ENCODE data around the gene CLEC19A.

The CLEC19A gene

GRCh38 chr16:19329932-19330331, 44.4 kb downstream of the CLEC19A start:
- DNase-seq: no peak

GRCh38 chr16:19330841-19331397, 45.4 kb downstream of the CLEC19A start:
- no peak for DNase-seq

GRCh38 chr16:19331794-19332193, 46.3 kb downstream of the CLEC19A start:
- DNase-seq: no peak

- no peak for DNase-seq
Observed at GRCh38 chr16:19338335-19338734, 52.8 kb downstream of the CLEC19A start.

- no peak for DNase-seq
Observed at GRCh38 chr16:19344224-19344801, 58.8 kb downstream of the CLEC19A start.

GRCh38 chr16:19344980-19345379, 59.4 kb downstream of the CLEC19A start:
- no peak for DNase-seq

DNA sequence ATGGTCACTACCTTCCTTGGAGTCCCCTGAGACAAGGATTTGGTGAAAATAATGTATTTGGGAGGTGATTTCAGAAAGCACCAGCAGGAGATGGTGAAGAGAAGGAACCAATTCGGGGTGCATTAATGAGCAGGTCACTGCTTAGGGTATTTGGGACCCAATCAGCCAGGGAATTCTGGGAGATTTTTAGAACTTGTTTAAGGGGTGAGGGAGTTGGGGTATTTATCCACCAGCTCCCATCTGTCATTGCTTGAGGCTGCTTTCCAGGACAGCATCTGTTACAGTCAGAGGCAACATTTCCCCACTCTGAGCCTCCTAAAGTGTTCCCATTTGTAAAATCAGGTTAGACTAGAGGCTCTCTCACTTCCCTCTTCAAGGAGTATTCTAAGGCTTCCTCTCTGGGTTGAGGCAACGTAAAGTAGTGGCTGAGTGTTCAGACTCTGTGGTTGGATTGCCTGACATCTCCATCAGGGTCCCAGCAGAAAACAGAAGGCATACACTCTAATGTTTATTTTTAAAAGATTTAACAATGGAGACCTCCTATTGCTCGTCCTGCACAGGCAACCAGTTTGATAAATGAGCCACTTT, 60.9 kb downstream of the CLEC19A start:
- peak; percentile 15 for DNase-seq

GRCh38 chr16:19348125-19348524, 62.6 kb downstream of the CLEC19A start:
- DNase-seq: no peak

- DNase-seq: no peak
Observed at GRCh38 chr16:19348578-19349315, 63.2 kb downstream of the CLEC19A start.

DNA sequence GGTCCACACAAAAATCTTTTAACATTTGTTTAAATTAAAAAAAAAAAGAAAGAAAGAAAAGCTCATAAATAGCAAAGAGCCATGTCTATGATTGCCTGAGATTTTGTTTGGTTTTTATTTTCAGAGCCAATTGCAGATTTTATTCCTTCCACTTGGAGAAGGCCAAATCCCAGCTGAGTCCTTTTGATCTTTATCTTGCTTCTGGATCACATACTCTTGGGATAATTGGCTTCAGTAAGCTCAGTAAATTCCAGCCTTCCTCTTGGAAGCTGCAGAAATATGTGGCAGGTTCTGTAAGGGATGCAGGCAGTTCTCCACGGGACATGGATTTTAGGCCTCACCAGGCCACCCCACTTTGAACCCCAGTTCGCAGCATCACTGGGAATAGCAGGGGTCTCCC, 68.8 kb downstream of the CLEC19A start:
- no peak for DNase-seq

GRCh38 chr16:19356024-19356952, 70.8 kb downstream of the CLEC19A start:
- DNase-seq: no peak

GRCh38 chr16:19359556-19359955, 74.0 kb downstream of the CLEC19A start:
- no peak for DNase-seq

Measured in inflammatory macrophage treated with lipopolysaccharide for 4 hours (primary cell).